ENCODE data around the gene C1orf122.

The C1orf122 gene

DNA sequence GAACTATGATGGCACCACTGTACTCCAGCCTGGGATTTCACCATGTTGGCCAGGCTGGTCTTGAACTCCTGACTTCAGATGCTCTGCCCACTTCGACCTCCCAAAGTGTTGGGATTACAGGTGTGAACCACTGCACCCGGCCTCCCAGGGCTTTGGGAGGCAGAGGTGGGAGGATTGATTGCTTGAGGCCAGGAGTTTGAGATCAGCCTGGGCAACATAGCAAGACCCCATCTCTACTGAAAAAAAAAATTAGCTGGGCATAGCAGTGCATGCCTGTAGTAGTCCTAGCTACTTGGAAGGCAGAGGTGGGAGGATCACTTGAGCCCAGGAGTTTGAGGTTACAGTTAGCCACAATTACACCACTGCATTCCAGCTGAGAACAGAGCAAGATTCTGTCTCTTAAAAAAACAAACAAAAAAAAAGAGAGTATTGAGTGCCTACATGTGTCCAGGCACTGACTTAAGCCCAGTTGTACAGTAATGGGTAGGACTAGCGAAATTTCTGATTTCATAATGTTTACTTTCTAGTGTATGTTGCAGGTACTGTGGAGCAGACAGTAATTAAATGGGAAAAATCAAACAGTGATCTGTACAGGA is 9.7 kb upstream of the C1orf122 start:
- no peak for DNase-seq (ENCODE audit: low read depth in 2 of 2)

DNA sequence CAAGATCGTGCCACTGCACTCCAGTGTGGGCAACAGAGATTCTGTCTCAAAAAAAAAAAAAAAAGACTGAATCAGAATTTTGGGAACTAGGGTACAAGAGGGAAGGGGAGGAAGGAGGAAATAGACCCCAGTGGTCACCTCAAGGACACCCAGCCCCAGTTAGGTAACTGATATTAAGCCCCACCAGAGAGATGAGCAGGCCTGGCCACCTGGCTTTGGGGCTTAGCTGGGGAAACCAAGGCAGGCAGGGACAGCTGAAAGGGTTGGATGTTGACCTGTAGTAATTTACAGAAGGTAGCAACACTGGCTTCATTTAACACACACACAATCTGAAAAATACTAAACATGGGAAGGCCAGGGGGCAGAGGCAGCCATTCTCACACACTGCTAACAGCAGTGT is 5.2 kb upstream of the C1orf122 start:
- DNase-seq (ENCODE audit: low read depth in 2 of 2) = no peak

DNA sequence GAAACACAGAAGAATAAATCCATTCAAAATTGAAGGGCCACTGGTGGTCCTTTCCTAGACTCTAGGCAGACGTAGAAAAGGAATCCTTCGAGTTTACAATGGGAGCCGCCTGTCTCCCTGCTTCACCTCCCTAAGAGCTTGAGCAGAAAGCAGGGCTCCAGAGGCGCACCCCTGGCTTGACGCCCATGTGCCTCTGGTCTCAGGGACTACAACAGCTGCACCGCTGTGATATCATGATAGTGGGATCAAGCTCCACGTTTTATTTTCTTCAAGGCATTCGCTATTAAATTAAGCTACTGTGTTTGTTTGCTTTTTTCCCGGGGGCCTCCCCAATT is 403 bp upstream of the C1orf122 start:
- no peak for DNase-seq (ENCODE audit: low read depth in 2 of 2)

DNA sequence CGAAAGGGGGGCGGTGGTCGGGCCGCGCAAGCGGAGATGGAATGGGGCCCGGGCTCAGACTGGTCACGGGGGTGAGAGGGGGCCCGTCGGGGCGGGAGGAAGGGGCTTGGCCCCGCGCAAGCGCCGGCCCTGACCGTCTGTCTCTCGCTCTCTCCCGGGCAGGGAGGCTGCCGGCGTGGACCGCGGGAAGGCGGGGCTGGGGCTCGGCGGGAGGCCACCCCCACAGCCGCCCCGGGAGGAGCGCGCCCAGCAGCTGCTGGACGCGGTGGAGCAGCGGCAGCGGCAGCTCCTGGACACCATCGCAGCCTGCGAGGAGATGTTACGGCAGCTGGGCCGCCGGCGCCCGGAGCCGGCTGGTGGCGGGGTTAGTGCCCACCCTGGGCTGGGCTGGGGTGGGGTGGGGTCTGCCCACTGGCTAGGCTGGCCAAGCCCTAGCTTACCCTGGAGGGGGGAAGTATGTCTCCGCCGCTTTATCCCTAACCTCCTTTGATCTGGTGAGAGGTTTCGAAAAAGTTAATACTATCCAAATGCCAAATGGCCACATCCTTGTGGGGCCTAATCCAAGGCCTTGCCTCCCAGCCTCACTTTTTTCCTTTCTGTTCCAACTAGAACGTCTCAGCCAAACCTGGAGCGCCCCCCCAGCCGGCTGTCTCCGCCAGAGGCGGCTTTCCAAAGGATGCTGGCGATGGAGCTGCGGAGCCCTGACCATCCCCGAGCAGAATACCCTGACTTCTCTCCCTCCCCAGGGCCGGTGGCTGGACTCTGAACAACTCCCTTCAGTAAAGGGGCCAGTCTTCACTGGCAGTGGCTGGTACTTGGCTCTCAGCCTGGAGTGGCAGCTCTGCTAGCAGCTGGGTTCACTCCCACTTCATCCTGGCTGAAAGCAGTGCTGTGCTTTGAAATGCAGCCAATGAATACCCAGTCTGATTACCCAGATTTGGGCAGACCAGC is 1.1 kb downstream of the C1orf122 start:
- DNase-seq (ENCODE audit: low read depth in 2 of 2) = peak; percentile 40 to 50

GRCh38 chr1:37809942-37810341 is 2.4 kb downstream of the C1orf122 start:
- DNase-seq (ENCODE audit: low read depth in 2 of 2) = no peak

GRCh38 chr1:37811027-37811655 is 3.6 kb downstream of the C1orf122 start:
- peak; percentile 54 to 56 for DNase-seq (ENCODE audit: low read depth in 2 of 2)

DNA sequence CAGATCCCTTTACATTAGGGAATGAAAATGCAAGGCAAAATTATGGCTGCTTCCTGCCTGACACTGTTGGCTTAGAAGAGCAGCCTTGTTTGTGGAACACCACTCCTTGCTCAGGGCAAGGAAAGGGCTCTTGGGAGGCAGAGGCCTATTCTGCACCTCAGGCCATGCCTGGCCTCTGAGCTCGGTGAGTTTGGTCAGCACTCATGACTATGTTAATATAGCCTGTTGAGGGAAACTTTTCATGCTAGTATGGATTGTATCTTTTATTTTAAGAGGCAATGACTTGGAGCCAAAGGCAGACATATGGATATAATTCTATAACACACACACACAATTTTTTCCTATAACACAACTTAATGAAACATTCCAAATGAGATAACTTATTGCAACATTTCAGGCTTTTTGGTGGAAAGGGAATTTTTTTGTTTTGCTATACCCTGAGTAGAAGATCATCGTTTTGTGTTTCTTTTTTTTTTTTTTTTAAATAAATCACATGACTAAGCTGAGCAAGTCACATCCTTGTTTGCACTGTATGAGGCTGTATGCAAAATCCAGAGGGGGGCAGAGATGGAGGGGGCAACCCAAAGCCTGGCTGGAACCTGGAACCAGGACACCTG is 6.0 kb downstream of the C1orf122 start:
- DNase-seq (ENCODE audit: low read depth in 2 of 2) = peak; percentile 18 to 28

DNA sequence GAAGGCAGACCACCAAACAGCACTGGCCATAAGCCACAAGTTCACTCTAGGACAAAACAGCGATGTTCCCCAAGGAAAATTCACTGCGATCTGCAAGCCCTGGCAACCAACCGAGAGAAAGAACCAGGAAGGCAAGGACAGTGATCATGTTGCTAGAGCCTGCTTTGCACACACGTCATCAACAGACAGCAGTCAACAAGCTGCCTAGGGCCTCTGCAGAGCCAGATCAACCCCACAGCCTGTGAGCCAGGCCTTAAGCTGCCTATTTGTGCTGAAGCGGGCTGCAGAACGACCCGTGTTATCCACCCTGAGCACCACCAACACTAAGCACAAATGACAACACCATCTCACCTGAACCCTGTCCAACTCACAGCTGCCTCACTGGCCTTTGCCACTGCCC is 6.7 kb downstream of the C1orf122 start:
- DNase-seq (ENCODE audit: low read depth in 2 of 2) = no peak

GRCh38 chr1:37817481-37817880 is 9.9 kb downstream of the C1orf122 start:
- no peak for DNase-seq (ENCODE audit: low read depth in 2 of 2)

DNA sequence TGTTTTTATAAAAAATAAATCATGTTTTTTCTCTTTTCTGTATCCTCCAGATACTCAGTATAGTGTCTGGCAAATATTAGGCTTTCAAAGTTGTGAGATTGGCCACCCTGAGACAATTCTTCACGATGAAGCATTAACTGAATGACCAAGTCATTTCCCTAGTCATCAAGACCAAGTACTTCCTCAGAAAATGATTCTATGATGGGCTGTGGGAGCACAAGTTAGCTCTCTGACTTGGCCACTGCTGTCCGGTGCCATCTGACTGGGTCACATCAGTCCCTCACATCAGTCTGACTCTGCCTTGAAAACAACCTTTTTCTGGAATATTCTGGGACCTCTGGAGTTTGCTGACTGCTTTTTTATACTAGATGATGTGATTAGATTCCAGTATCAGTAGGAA is 13.9 kb downstream of the C1orf122 start:
- no peak for DNase-seq (ENCODE audit: low read depth in 2 of 2)

- DNase-seq (ENCODE audit: low read depth in 2 of 2) = no peak
Observed at GRCh38 chr1:37822906-37823815, 15.6 kb downstream of the C1orf122 start.

GRCh38 chr1:37824001-37824400 is 16.4 kb downstream of the C1orf122 start:
- no peak for DNase-seq (ENCODE audit: low read depth in 2 of 2)

- DNase-seq (ENCODE audit: low read depth in 2 of 2) = no peak
Observed at GRCh38 chr1:37825506-37825905, 17.9 kb downstream of the C1orf122 start.

DNA sequence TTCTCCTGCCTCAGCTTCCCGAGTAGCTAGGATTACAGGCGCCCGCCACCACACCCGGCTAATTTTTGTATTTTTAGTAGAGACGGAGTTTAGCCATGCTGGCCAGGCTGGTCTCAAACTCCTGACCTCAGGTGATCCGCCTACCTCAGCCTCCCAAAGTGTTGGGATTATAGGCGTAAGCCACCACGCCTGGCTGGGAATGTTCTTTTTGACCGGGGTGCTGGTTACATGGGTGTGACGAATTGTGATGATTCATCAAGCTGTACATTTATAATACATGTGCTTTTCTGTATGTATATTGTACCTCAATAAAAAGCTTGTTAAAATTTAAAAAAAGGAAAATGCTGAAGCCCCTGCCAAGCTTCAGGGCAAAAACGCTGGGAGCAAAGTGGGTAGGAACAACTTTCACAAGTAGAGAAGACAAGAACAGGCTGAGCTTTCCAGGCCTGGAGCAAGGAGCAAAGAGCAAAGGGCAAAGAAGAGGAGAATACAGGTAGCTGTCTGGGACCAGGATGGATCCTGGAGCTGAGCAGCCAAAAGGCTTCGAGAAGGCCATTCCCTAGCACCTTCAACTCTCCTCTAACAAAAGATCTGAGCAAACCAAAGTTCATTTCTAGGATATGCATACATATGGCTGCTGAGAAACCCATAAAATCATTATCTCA is 21.0 kb downstream of the C1orf122 start:
- DNase-seq (ENCODE audit: low read depth in 2 of 2) = no peak

- no peak for DNase-seq (ENCODE audit: low read depth in 2 of 2)
Observed at GRCh38 chr1:37831109-37831508, 23.5 kb downstream of the C1orf122 start.

DNA sequence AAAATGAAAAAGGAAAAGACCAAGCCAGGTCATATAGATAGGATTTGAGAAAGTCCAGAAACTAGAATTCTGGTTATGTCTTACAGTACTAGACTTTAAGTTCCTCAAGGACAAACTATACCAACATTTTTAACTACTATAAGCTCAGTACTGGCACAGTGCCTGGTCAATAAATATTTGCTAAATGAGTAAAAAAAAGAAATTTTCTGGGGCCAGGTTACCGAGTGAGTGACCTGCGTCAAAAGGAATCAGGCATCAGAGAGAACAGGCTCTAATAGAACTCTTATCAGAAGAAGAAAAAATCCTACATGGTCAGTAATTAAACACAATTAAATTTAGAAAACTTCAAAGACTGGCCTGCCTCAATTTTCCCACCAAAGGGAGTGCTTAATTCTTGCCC is 24.2 kb downstream of the C1orf122 start:
- DNase-seq (ENCODE audit: low read depth in 2 of 2) = no peak

GRCh38 chr1:37836788-37837187 is 29.2 kb downstream of the C1orf122 start:
- no peak for DNase-seq (ENCODE audit: low read depth in 2 of 2)

- DNase-seq (ENCODE audit: low read depth in 2 of 2) = no peak
Observed at GRCh38 chr1:37839676-37840075, 32.1 kb downstream of the C1orf122 start.

DNA sequence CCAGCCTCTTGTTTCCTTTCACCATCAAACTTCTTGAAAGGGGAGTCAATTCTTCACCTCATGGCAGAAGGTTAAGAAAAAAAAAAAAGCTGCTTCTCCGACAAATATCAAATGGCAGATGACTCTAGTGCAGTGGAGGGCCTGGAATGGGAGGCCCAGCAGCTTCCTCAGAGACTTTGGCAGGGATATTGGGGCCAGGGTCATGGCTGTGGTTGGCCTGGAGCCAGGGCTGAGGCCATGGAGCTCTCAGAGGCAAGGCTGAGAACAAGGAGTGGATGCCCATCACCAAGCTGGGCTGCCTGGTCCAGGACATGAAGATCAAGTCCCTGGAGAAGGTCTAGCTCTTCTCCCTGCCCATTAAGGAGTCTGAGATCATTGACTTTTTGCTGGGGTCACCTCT is 33.1 kb downstream of the C1orf122 start:
- DNase-seq (ENCODE audit: low read depth in 2 of 2) = no peak

DNA sequence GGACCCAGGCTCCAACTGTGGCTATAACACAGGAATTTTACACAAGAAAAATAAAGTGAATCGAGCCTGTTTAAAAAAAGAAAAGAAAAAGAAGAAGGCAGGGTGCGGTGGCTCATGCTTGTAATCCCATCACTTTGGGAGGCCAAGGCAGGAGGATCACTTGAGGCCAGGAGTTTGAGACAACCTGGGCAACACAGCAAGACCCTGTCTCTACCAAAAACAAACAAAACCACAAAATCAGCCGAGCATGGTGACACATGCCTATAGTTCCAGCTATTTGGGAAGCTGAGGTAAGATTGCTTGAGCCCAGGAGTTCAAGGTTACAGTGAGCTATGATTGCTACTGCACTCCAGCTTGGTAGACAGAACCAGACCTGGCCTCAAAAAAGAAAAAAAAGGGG is 34.1 kb downstream of the C1orf122 start:
- DNase-seq (ENCODE audit: low read depth in 2 of 2) = no peak

DNA sequence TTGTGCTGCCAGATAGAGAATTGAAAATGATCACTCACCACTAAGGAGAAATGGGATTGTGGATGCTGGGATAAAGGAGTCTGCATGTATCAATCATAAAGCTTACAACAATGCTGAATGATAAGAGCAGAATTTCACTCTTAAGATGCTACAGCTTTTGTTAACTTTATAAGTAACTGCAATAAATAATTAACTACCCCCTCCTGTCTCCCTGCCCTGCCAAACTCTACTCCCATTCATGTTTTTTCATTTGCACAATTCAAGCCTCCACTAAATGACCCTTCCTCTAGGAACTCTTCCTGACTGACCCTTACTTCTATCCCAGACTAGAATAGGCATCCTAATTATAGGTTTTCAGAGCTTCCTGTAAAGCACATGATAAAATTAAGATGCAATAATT is 36.9 kb downstream of the C1orf122 start:
- DNase-seq (ENCODE audit: low read depth in 2 of 2) = no peak
